IPS DF 19.7 (cell line): ENCODE data around the gene ARHGAP45.

Experiments
- DNase-seq: peaks from one replicate; pipeline ENCODE4 v3.0.0-alpha.2; 2013; ENCODE audit warnings: low read depth, low spot score

ARHGAP45 gene

GRCh38 chr19:1054102-1055027 is 12.6 kb upstream of the ARHGAP45 start:
- no peak for DNase-seq

GRCh38 chr19:1055028-1055425 is 11.9 kb upstream of the ARHGAP45 start:
- no peak for DNase-seq

GRCh38 chr19:1055886-1056620 is 10.9 kb upstream of the ARHGAP45 start:
- DNase-seq, result no peak

GRCh38 chr19:1057176-1057855 is 9.7 kb upstream of the ARHGAP45 start:
- no peak for DNase-seq

GRCh38 chr19:1058112-1058511 is 8.9 kb upstream of the ARHGAP45 start:
- DNase-seq, result no peak

- DNase-seq, result no peak
These were observed 6.3 kb upstream of the ARHGAP45 start for GRCh38 chr19:1060689-1061088.

GRCh38 chr19:1061987-1062386 is 5.0 kb upstream of the ARHGAP45 start:
- DNase-seq, result no peak

GRCh38 chr19:1062387-1063029 is 4.5 kb upstream of the ARHGAP45 start:
- DNase-seq, result no peak

- DNase-seq, result no peak
These were observed 3.7 kb upstream of the ARHGAP45 start for GRCh38 chr19:1063030-1063908.

- no peak for DNase-seq
These were observed 2.9 kb upstream of the ARHGAP45 start for GRCh38 chr19:1063909-1064660.

GRCh38 chr19:1064661-1065605 is 2.0 kb upstream of the ARHGAP45 start:
- no peak for DNase-seq

GRCh38 chr19:1065606-1066109 is 1.3 kb upstream of the ARHGAP45 start:
- DNase-seq, result no peak

GRCh38 chr19:1066251-1066747 is 668 bp upstream of the ARHGAP45 start:
- no peak for DNase-seq

- DNase-seq, result no peak
These were observed 482 bp downstream of the ARHGAP45 start for GRCh38 chr19:1067341-1067957.

- no peak for DNase-seq
These were observed 1.3 kb downstream of the ARHGAP45 start for GRCh38 chr19:1068009-1069001.

- DNase-seq, result no peak
These were observed 2.2 kb downstream of the ARHGAP45 start for GRCh38 chr19:1069009-1069779.
